ENCODE measurements around the gene MMD2.

MMD2 gene

DNA sequence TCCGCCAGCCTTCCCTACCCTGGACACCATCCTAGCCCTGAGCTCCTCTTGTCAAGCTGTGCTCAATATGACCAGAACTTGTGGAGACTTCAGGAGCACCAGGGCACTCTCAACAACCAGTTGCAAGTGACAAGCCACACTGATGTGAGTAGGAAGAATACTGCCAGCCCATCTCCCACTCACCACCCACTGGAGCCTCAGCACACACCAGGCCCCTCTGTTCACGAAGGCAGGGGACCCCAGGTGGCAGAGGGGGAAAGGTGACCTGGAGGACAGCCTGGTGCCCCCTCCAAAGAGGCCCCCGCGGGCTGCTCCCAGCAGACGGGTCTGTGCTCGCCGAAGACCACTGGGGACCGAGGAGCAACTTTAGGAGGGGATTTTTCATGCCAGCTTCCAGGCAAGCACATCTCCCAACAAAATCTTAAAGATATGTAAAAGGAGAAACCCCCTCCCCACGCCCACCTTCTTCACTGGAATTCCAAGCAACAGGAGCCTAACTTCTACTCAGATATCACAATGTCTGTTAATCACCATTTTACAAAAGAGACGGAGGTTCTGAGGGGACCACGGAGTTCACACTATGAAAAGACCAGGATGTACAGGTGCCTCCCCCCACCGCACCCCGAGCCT lies 1.0 kb downstream of the MMD2 start:
- no peak for DNase-seq (ENCODE audit: low read depth)

DNA sequence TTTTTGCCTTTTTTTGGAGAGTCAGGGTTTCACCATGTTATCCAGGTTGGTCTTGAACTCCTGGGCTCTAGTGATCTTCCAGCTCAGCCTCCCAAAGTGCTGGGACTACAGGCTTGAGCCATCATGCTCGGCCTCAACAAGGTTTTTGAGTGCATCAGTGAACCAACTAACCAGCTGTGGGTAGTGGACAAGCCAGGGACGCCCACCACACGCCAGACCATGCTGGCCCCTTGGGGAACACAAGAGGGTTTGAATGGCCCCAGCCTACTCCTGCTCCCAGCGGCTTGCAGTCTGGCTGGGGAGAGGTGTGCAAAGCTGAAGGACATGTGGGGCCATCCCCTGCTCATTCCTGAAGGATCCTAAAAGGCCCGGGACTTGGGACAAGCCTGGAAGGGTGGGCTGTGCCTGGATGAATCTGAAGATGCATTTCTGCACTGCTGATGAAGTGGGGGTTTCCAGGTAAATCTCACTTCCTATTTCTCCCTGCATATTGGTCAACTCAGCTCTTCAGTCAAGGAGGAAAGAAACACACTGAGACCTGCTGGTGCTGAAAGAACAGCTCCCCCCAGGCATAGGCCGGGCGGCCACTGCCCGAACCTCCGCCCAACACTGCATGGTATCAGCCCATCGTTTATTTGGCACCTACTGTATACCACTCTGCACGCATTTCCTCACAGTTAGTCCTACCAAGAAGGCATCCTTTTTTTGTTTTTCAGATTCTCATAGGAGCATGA lies 6.9 kb downstream of the MMD2 start:
- DNase-seq (ENCODE audit: low read depth): no peak

DNA sequence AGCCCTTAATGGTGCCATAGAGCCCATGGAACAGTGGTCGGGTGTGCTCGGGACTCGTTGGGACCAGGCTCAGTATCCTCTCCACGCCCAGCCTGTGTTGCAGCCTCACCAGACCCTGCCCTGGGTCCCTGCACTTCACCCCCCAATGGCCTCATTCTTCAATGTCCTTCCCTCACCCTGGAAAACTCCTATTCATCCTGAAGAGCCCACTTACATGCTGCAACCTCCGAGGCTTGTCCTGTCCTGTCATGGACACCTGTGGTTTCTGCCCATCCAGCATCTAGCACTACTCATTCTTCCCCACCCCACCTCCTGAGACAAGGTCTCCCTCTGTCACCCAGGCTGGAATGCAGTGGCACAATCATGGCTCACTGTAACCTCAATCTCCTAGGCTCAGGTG lies 7.7 kb downstream of the MMD2 start:
- DNase-seq (ENCODE audit: low read depth): no peak

DNA sequence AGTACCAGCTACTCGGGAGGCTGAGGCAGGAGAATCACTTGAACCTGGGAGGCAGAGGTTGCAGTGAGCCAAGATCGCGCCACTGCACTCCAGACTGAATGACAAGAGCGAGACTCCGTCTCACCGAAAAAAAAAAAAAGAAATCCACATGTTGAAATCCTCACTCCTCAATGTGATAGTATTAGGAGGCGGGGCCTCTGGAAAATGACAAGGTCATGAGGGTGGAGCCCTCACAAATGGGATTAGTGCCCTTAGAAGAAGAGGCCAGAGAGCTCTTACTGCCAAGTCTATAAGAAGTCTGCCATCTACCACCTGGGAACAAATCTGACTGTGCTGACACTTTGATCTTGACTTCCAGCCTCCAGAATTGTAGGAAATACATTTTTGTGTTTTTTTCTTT lies 10.6 kb downstream of the MMD2 start:
- no peak for DNase-seq (ENCODE audit: low read depth)

DNA sequence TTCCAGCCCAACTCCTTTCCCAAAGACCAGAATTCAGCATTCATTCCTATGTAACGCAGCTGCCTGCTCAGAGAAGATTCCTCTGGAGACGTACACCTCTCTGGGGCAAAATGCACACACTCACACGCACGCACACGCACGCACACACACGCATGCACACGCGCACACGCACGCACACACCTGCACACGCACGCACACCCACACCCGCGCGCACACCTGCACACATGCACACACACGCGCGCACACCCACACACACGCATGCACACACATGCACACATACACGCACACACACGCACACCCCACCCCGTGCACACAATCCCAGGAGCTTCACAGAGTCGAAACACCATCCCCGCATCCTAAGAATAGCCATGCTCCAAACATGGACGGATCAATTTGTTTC lies 13.0 kb downstream of the MMD2 start:
- DNase-seq (ENCODE audit: low read depth): no peak

DNA sequence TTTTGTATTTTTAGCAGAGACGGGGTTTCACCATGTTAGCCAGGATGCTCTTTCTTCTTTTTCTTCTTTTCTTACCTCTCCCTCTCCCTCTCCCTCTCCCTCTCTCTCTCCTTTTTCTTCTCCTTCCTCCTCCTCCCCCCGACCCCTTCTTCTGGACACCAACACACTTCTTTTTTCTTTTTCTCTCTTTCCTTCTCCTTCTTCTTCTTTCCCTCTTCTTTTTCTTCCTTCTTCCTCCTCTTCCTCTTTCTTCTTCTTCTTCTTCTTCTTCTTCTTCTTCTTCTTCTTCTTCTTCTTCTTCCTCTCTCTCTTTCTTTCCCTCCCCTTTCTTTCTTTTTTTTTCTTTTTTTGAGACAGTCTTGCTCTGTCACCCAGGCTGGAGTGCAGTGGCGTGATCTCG lies 14.0 kb downstream of the MMD2 start:
- DNase-seq (ENCODE audit: low read depth): no peak

DNA sequence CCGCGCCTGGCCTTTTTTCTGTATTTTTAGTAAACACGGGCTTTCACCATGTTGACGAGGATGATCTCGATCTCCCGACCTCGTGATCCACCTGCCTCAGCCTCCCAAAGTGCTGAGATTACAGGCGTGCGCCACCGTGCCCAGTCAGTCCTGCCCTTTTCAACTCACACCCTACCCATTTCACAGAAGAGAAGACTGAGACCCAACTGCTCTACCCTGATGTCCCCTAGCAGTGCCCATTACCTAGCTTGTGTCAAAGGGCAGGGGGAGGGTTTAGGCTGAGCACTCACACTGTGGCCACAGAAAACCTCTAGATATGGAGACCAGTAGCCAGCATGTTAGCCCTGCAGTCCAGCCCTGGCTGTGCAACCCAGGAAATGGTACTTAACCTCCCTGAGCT lies 15.7 kb downstream of the MMD2 start:
- no peak for DNase-seq (ENCODE audit: low read depth)

DNA sequence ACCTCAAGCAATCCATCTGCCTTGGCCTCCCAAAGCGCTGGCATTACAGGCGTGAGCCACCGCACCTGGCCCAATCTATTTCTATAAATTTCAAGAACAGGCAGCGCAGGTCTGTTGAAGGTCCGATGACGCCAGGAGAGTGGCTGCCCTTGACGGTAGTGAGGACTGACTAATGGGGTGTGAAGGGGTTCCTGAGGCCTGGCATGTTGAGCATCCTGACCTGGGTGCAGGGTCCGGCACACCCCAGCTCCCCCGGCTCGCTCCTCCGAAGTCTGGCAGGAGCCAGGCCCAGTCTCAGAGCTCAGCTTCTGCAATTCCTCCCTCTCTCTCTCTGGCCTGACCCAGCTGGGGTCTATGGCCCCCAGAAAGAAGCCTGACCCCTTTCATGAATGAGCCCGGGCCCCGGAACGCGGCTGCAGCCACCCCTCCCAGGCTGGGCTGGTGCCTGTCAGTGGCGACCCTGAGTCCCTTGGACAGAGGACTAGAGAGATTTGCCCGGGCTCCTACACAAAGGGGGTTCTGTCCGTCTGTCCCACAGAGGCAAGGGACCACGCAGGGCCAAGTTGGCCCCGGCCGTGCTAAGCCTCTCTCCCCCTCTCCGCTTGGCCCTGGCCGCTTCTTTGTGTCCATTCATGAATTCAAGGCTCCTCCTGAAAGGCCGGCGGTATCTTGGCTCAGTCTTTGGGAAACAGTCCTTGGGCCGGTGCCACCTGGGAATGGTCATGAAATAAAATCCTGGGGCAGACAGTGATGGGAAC lies 18.8 kb downstream of the MMD2 start:
- no peak for DNase-seq (ENCODE audit: low read depth)

DNA sequence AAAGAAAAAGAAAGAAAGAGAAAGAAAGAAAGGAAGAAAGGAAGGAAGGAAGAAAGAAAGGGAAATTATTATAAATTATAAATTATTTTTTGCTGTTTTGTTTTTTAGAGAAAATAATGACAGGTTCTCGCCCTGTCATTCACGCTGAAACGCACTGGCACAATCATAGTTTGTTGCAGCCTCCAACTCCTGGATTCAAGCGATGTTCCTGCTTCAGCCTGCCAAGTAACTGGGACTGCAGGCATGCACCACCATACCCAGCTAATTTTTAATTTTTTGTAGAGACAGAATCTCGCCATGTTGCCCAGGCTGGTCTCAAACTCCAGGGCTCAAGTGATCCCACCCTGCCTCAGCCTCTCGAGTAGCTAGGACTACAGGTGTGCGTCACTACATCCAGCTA lies 21.6 kb downstream of the MMD2 start:
- DNase-seq (ENCODE audit: low read depth): no peak

DNA sequence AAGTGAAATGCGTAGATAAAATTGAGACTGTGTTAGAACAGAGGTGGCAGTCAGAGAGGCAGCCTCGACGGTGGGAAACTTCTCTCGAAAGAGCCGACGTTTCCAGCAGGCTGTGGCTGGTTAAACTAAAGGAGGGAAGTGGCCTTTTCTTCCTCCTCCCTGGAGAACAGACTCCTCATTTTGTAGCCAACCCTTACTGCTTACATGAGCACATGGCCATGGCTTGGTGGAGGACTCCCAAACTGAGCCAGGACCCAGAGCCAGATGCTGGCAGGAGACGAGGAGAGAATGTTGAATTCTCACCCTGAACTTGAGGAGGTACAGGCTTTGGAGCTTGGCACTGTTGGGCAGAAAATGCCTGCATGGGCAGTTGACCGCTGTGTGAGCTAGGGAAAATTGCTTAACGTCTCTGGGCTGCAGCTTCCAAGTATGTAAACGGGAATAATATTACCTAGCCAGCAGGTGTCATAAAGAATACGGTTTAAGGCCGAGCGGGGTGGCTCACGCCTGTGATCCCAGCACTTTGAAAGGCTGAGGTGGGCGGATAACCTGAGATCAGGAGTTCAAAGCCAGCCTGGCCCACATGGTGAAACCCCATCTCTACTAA lies 24.5 kb downstream of the MMD2 start:
- DNase-seq (ENCODE audit: low read depth): no peak

DNA sequence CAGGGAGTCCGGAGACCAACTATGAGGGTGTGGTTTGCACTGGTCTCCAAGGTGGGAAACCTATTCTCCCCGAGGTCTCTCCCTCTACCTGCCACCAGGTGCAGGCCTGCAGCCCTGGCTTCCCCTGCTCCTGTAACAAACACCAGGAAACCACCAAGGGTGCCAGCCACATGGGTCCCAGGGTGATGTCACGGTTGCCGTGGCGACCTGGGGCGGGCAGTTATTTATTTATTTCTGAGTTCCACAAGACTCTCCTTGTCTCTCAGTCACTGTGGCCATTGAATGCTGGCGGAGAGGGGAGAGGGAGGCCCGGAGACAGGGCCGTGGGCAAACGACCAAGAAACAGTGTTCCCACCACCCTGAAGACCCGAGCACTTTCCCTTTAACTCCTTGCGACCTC lies 27.0 kb downstream of the MMD2 start:
- DNase-seq (ENCODE audit: low read depth): no peak

DNA sequence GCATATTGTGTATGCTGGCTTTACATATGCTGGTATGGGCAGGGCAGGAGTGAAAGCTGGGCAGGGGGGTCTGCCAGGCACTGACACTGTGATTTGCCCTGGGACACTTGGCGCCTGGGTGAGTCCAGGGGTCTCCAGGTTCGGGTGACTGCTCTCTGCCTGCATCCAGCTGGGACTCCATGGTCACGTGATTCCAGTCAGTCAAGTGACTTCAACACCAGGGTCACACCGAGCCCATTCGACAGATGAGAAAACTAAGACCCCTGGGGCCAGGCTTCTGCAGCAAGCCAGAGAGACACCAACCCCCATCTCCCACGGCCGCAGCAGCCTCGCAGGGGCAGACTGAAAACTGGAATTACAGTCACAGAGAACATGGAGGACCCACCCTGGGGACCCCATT lies 30.0 kb downstream of the MMD2 start:
- DNase-seq (ENCODE audit: low read depth): no peak

DNA sequence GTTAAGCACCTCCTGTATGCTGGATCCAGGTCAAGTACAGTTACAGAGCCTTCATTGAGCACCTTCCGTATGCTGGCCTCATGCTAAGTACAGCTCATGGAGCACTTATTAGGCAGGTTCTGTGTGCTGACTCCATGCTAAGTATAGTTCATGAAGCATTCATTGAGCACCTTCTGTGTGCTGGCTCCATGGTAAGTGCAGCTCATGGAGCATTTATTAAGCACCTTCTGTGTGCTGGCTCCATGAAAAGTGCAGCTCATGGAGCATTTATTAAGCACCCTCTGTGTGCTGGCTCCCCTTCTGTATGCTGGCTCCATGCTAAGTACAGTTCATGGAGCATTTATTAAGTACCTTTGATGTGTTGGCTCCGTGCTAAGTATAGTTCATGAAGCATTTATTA lies 30.5 kb downstream of the MMD2 start:
- DNase-seq (ENCODE audit: low read depth): no peak

DNA sequence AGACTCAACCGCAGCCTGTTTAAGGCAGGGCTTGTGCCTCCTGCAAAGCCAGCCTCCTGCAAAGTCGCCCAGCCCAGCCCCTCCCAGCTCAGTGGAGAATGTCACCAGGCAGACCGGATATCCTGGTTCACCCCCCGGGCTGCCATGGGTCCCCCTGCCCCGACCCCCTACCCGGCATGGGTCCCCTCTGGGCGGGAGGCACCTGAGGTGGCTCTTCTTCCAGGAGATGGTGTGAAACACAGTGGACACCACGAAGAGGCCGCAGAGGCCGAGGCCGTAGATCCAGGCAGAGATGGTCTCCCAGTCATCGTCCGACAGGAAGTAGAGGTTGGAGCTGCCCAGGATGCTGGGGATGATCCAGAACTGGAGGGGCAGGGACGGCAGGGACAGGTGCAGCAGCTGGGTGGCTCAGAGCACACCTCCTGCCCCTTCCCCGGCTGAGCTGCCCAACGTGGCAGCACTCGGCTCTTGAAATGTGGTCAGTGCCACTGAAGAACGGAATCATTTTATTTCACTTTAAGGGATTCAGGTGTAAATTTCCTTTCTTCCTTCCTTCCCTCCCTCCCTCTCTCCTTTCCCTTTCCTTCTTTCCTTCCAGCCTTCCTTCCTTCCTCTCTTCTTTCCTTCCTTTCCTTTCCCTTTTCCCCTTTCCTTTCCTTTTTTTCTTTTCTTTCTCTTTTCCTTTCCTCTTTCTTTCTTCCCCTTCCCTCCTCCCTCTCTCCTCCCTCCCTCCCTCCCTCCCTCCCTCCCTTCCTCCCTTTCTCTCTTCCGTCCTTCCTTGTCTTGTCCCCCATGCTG lies 38.8 kb downstream of the MMD2 start:
- no peak for DNase-seq (ENCODE audit: low read depth)

DNA sequence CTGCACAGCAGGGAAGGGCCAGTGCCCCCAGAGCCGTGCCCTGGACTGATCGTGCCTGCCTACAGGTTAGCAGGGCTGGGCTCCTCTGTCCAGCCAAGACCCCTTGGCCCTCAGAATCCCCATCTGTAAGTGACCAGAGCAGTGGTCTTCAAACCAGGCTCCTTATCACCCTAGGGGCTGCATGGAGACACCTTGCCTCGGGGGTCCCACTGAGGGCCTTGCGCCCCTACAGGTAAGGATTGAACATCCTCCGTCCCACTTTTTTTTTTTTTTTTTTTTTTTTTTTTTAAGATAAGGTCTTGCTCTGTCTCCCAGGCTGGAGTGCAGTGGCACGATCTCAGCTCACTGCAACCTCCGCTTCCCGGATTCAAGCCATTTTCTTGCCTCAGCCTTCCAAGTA lies 42.9 kb downstream of the MMD2 start:
- no peak for DNase-seq (ENCODE audit: low read depth)

DNA sequence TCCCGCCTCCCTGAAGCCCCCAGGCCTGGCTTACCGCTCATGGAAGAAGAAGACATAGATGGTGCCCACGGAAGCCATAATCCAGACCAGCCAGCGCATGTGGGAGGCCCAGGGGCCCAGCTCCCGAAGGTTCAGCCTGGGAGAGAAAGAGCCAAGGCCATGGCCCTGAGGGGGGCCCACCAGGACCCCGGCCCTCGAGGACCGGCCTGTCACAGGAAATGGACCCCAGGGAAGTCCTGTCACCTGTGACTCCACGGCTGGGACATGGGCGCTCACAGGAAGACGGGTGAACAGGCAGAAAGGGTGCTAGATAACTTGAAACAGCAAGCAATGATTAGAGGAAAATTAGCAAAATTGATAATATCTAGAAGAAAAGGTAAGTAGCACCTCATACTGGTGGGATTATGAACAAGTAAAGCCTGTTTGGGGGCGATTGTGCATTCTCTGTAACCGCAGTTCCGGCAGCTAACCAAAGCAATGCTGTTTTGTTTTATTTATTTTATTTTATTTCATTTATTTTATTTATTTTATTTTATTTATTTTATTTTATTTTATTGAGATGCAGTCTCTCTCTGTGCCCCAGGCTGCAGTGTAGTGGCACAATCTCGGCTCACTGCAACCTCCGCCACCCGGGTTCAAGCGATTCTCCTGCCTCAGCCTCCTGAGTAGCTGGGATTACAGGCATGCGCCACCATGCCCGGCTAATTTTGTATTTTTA lies 47.7 kb downstream of the MMD2 start:
- DNase-seq (ENCODE audit: low read depth): no peak

DNA sequence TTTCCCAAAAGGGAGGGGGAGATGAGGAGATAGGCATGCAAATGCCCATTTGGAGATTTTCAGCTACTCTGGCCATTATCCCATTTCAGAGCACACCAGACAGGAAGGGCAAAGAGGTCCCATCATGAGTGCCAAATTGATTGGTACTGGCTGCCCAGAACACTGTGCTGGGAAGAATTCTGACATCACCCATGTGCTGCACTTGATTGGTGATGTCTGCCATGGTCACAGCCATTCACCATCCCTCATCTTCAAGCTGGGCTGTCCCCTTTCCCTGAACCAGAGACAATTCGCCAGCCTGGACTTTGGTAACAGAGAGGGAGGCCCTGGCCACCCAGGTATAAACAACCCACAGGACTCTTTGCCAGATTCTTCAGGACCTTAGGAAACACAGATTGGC lies 52.3 kb downstream of the MMD2 start:
- DNase-seq (ENCODE audit: low read depth): no peak

DNA sequence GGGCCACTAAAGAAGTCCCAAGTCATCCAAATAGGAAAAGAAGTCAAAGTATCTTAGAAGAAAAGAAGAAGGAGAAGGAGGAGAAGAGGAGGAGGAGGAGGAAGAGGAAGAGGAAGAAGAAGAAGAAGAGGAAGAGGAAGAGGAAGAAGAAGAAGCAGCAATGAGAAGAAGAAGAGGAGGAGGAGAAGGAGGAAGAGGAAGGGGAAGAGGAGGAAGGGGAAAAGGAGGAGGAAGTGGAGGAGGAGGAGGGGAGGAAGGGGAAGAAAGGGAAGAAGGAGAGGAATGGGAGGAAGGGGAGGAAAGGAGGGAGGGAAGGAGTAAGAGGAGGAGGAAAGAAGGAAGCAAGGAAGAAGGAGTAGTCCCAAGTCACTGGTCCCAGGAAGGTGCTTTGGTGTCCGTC lies 53.8 kb downstream of the MMD2 start:
- no peak for DNase-seq (ENCODE audit: low read depth)

DNA sequence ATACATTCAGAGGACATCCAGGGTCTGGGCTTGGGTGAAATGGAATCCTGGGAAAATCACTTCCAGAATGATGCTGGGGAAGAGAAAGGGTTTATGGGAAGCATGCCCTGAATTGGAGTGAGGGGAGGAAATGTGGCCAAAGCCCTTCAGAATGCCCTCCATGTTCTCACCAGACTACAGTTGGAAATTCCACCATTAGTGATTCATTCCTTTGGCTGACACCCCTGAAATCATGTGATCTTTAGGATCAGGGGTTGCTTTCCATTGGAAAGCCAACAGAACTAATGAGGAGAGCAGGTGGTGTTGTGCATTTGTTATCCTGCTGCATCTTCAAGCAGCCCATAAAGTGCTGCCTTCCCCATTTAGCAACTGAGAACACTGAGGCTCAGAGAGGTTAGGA lies 54.6 kb downstream of the MMD2 start:
- no peak for DNase-seq (ENCODE audit: low read depth)

DNA sequence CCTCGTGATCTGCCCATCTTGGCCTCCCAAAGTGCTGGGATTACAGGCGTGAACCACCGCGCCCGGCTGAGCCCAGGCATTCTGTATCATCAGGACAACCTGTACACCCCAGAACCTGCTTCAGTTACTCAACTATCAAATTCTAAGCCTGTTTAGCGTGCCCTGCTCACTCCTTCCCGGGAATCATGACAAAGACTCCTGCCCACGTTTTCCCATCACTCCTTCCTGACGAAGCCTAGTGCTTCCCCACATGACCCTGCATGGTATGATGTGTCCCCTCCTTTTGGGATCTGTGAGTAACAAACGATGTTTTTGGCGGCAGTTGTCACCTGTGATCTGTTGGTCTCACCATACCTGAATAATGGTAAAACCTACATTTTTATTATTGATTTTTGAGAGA lies 63.2 kb downstream of the MMD2 start:
- no peak for DNase-seq (ENCODE audit: low read depth)

DNA sequence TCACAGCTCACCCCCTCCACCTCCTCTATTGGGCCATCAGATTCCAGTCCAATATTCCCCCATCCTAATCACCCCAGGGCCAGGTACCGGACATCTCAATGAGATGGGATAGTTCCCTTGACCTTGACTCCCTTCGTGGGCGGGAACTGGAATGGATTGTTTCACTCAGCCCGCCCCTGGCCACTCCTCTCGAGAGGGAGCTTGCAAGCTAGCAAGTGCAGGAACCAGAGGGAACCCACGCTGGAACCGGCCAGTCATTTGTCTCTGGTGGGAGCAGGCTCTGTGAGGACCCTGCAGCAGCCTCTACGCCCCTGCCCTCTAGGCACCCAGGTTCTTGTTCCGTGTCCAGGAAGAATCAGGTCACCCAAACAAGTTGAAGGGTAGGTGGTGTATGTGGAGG lies 64.5 kb downstream of the MMD2 start:
- no peak for DNase-seq (ENCODE audit: low read depth)

Data from CMK (cell line).